GM21528 (cell line): ENCODE data around the gene MSX1.

Experiments used
- ATAC-seq: cut with Tn5 transposase; IDR thresholded peaks from one replicate; pipeline ENCODE4 v1.9.1; 2021; ENCODE audit warnings: mild to moderate bottlenecking, moderate library complexity; ENCODE audit not compliant: unreplicated experiment, low FRiP score

Gene MSX1

DNA sequence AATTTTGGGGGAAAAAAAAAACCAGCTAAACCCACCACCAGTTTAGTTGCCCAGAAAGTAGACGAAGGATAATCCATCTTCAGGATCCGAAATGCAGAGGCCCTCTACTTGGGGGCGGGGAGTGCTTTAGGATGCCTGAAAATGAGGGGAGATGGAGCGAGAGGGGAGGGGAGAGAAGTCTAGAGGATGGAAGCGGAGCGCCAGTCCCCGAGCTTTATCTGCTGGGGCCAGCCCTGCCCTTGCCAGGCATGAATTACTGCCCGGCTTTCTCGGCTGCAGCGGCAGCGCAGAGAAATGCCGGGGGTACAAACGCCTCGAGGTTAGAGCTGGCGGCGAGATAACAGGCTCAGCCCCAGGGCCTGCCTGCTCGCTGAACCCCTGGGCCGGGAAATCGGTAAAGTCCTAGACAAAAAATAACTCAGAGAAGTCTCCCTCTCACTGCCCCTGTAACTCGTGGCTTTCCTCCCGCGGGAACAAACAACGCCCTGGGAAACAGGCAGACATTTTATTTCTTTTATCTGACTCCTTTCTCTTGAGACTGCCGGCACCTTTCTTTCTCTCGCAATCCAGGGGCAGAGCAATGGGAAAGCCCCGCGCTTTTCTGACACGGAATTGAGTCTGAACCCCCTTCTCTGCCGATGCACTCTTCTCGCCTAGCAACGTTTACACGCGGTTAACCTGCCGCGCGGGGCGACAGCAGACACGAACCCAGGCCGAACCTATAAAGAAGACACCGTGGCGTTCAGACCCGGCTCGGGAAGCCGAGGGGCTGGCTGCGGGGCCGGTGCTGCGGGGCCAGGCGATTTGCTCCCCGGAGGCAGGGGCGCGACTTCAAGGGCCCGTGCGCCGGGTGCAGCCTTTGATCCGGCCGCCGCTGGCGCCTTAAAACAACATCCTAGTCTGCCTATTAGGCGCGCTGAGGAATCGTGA is 3.1 kb upstream of the MSX1 start:
- ATAC-seq, result no peak

DNA sequence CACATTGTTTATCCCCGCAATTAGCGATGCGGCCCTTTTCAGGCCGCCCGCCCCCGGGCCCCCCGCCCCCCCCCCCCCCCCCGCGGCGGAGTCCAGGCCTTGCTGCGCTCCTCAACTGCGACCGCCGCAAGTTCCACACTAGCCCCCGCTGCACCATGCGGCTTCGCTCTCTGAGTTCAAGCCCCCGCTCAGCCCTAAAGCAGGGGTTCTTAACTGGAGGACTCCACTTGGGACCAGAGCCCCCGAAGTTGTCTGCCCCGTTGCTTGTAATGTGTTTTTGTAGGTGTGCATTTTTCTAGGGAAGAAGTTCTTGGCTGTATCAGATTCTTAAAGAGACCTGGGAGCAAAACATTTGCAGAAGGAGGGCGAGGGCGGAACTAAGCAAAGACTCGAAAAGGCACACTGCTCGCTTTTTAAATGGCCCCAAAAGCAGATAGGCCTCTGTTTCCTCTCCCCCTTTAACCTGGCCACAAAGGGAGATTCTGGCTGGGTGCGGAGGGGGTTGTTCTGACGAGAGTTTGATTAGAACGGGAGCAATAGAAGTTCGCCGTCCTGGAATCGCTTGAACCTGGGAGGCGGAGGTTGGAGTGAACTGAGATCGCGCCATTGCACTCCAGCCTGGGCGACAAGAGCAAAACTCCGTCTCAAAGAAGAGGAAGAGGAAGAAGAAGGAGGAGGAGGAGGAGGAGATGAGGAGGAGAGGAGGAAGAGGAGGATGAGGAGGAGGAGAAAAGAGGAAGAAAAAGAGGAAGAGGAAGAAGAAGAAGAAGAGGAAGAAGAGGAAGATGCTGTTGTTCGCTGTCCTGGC is 2.3 kb upstream of the MSX1 start:
- no peak for ATAC-seq

DNA sequence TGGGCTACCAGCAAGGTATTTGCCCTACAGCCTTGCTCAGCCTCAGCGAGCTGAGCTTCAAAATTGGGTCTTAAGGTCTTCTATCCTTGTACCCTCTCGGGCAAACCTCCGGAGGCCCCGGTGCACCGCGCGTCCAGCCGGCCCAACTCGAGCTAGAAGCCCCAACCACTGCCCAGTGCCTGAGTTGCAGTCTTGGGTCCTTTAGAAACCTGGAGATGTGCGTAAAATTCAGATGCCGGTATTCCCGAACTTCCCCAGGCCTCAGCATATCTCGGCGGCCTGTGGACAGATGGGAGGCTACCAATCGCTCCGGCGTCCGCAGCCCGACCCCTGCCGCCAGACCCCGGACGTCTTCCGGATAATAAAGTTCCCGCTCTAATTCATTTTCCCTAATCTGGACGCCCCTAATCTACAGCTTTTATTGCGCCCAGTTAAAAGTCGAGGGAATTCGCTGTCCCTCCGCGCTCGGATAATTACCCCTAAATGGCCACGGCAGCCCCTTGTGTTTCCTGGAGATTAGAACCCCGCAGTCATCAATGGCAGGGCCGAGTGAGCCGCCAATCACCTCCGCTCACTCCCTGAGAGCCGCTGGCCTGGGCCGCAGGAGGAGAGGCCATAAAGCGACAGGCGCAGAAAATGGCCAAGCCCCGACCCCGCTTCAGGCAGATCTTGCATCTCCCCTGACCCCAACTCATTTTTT is 1.5 kb upstream of the MSX1 start:
- no peak for ATAC-seq

DNA sequence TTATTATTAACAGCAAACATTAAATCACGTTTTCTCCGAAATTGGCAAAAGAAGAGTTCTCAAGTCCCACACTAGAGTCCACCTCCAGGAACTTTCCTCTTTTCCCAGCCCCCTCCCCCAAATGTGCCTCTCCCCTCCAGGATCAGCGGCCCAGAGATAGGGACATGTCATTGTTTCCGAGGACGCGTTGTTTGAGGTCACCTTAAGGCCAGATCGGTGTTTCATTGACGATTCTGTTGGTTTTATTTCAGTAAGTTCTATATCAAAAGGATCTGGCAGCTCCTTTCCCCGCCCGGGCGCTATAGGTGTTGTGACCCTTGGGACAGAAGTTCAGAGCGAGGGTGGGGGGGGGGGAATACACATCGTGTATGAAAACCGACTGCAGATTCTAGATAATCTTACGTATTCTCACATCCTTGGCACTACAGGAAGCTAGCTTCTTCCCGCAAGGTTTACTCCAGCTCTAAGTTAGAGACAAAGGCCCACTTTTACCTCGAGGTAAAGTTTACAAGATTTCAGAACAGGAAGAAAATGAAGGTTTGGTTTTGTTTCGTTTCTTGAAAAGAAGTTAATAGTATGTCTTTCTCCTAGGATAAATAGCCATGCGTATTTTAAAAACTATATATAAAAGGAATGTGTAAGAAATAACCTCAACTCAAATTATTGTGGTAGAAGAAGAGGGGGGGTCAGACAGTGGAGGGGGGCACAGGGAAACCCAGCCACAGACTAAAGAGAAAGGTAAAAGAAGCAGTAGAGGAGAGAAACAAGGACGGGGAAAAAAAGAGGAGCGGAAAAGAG is 739 bp upstream of the MSX1 start:
- no peak for ATAC-seq

DNA sequence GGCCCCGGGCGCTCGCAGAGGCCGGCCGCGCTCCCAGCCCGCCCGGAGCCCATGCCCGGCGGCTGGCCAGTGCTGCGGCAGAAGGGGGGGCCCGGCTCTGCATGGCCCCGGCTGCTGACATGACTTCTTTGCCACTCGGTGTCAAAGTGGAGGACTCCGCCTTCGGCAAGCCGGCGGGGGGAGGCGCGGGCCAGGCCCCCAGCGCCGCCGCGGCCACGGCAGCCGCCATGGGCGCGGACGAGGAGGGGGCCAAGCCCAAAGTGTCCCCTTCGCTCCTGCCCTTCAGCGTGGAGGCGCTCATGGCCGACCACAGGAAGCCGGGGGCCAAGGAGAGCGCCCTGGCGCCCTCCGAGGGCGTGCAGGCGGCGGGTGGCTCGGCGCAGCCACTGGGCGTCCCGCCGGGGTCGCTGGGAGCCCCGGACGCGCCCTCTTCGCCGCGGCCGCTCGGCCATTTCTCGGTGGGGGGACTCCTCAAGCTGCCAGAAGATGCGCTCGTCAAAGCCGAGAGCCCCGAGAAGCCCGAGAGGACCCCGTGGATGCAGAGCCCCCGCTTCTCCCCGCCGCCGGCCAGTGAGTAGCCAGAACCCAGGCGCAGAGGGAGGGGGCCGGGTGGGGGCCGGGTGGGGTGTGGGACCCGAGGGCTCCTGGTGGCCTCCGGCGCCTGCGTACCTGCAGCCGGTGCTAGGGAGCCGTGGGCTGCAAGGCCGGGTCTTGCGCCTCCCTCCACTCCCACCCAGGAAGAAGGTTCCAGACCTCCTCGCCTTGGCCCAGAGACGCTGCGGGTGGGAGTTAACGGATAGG is 534 bp downstream of the MSX1 start:
- peak; percentile 45 for ATAC-seq

DNA sequence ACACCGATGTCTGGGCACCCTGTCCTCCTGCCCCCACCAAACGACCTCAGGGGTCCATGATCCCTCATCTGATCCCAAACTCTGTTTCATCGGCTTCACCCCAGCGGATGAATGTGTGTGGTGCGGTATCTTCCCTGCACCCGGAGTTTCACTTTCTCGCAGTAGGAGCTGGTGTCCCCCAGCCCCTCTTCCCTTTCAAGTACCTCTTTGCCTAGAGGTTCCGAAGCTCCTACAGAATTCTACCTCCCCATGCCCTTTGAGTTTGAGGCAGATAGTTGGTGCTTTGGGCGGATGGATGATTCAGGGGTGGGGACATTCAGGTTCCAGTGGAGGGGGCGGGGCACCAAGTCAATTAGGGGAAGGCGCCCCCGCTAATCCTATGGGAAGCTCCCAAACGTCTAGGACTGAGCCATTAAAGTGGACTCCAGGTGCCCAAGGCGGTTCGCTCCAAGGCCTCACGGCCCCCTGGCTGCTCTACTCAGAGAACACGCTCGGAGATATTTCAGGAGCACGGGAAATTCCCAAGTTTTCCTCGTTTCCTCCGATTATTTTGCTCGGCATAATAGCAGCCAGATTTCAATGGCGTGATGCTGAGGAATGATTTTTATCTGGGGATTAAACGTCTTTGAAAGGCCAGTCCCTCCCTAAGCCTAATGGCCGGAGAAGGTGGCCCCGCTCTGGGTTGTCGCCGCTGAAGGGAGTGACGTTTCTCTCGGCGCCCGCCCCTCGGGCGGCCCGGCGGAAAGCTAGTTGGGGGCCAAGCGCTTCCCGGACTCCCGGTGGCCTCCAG is 1.3 kb downstream of the MSX1 start:
- ATAC-seq, result no peak

DNA sequence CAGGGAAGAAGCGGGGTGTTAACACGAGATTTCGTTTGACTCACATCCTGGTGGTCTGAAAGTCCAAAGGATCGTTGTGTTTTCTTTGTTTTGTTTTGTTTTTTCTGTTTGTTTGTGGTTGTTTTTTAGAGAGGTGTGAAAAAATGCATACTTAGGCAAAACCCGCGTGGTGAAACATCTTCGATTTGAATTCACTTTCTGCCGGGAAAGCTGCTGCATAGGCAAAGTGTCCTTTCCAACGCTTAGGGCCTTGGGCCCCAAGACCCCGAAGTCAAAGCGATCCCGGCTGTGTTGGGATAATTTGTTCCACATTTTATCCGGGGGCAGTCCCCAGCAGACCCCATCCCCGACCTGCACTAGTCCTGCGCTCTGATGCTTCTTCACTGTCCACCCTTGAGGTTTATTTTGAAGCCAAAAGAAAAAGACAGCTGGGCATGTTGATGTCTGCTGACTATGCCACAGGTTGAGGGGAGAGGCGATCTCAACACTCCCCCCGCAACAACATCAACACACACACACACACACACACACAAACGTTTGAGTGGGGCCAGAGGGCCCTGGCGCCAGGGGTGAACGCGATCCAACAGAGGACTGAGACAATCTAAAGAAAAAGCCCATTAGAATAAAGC is 2.0 kb downstream of the MSX1 start:
- no peak for ATAC-seq

DNA sequence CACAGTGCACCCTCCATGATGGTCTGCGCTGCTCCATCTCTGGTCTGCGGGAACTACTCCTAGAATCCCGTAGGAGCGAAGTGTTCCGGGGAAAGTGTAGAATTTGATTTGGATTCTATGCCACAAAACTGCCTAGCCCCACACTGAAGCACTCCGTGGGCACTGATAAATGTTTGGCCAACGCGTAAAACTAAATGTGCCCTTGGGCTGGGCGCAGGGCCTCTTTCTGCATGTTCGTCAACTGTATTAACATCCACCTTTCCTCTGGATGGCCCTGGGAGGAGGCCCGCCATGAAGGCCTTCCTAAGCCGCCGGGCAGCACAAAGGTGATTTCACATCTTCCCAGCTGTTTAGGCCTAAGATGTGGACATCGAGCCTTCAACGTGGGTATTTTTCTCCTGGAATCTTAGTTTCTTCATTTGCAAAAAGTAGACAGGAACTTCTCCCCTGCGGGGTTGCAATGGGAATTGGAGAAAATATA is 2.6 kb downstream of the MSX1 start:
- no peak for ATAC-seq

DNA sequence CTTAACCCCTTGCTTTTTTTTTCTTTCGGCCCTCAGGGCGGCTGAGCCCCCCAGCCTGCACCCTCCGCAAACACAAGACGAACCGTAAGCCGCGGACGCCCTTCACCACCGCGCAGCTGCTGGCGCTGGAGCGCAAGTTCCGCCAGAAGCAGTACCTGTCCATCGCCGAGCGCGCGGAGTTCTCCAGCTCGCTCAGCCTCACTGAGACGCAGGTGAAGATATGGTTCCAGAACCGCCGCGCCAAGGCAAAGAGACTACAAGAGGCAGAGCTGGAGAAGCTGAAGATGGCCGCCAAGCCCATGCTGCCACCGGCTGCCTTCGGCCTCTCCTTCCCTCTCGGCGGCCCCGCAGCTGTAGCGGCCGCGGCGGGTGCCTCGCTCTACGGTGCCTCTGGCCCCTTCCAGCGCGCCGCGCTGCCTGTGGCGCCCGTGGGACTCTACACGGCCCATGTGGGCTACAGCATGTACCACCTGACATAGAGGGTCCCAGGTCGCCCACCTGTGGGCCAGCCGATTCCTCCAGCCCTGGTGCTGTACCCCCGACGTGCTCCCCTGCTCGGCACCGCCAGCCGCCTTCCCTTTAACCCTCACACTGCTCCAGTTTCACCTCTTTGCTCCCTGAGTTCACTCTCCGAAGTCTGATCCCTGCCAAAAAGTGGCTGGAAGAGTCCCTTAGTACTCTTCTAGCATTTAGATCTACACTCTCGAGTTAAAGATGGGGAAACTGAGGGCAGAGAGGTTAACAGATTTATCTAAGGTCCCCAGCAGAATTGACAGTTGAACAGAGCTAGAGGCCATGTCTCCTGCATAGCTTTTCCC is 3.4 kb downstream of the MSX1 start:
- ATAC-seq, result no peak

DNA sequence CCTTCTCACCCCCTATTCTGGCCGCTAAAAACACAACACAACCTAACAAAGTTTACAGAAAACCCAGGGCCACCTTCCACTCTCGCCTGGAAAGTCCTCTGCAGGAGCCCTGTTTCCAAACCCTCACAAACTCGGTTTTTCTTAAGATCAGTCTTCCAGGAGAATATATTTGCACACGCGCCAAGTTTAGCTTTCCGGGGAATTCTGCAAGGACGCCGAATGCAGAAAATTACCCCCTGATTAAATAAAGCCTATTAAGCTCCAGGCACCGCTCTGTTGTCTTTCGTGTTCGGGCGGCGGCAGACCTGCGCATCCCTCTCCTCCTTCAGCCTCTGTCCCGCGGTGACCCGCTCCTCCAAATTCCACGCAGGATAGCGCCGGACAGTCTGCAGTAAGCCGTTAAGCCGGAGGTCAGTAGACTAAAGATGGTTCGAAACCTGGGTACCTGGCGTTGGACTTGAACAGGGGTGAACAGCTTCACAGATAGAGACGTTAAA is 5.0 kb downstream of the MSX1 start:
- no peak for ATAC-seq

DNA sequence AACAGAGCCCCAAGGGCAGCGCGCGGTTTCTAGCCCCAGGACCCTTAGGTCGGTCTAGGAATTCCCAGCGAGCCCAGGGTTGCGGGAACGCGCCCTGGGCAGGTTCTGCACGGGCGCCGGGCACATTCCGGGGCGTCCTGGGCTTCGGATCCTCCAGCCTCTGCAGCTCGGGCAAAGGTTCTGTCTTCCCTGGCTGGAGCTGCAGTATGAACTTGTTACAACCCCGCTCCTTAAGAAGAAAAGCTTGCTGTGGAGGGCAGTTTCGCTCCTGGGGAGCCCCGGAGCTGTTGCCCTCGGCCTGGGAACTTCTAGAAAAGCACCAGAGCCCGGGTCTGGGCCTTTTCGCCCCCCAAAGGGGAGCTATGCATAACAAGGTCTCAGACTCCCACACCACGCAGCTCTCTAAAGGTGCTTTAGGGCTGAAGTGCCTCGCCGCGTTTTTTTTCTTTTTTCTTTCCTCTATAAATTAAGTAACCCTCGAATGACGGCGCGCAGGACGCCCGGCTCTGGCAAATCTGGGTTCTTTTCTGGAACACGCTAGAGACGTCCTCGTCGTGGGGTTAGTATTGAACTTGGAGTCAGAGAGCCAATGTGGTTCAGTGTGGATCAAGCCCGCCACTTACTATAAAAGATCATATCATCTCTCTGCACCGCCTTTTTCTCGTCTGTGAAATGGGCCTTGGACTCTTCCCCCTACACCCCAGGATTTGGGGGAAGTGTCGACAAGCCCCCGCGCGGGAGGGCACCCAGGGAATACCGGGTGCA is 5.7 kb downstream of the MSX1 start:
- ATAC-seq, result no peak

DNA sequence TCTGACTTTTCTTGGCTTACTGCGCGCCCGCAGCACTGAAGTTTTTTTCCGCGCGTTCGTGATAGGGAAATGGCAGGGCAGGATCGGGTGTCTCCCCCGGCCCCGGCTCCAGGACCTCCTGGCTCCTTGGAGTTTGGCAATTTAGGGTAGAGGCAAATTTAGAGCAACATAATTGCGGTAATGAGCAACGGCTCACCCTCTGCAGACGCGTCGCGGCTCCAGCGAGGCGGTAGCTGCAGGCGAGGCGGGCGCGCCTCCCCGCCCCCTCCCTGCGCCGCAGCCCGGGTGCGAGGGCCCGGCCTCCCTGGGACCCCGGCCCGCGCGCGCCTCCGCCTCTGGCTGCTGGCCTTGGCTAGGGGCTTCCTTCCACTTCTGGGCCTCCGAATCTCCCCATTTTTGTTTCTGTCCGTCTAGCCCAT is 6.2 kb downstream of the MSX1 start:
- ATAC-seq, result no peak

DNA sequence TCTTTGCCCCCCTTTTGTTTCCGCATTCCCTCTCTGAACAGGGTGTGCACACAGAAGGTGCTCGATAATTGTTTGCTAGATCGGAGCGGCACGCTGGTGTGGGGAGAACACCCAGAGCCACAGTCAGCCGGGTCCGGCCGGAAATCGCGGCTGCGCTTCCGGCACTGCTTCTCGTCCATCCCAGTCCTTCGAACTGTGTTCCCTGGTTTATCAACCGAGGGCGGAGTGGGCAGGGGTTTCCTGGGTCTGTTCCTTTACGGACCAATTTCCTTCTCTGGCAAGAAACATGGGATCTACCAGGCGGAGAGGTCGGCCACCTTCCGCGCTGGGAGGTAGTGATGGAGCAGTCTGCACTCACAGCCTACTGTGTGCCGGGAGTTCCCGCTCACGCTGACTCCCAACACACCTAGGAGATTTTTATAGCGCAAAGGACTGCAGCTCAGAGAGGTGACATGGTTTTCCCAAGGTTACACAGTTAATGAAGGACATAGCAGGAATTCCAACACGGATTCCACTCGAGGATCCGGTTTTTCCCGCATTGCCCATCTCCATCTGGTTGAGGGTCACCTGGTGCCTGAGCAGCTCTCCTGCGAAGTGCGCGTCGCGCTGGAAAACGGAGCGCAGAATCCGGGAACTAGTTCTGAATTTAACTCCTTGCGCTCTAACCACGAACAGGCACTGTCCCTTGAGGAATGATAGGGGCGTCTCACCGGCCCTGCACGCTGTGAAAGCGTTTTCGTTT is 6.8 kb downstream of the MSX1 start:
- ATAC-seq, result no peak

DNA sequence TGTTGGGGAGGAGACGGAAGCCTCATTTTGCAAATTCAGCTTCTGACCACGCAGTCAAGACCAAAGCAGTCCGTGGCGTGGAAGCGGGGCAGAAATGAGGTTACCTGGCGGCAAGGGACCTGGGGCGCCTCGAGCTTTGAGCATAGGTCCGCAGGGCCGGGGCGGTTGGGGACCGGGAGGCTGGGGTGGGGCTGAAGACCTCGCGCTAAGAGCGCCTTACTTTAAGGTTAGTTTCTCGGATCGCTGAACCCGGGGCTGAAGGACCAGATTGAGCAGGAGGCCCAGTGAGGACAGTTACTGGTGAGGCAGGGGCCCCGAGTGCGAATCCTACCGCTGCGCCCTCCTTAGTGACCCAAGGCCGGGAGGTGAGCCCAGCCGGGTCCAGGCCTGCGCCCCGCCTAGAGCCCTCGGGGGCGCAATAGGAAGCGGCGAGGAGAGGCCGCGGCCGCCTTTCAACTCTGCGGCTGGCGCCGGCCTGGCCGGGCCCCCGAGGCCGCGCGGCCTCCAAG is 7.5 kb downstream of the MSX1 start:
- ATAC-seq, result no peak

DNA sequence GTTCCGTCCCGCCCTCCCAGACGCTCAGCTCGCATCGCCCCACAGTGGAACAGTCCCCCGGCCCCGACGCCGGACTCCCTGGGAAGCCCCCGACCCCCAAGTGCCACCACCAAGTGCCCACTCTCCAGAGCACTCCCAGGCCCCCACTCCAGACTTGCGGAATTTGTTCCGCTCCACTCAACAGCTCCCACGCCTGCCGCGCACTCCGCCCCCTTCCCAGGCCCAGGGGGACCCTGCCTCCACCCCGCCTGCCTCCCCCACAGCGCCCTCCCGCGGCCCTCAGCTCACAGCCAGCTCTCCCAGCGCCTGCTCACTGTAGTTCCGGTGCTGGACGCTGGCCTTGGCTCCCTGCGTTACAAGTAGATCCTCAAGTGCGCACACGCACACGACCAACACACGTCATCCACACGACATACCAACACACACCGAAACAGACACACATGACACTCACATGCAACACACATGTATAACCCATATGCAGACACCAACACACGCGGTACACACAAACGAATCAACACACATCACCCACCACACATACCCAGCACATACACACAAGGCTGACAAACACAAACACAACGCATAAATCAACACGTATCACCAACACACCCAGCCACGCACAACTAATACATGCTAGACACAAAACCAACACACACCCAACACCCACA is 8.0 kb downstream of the MSX1 start:
- ATAC-seq, result no peak
